Epithelial cell of esophagus (primary cell): ENCODE measurements around the gene GPC5.

ENCODE experiments used
- DNase-seq: peaks from one replicate; pipeline ENCODE4 v3.0.0; 2010; ENCODE audit warnings: low read depth
- H3K4me3 ChIP-seq: 2 replicates; pipeline ENCODE4 v1.5.1; 2011; ENCODE audit warnings: mild to moderate bottlenecking, low read length, control low read depth
- TF ChIP-seq, protein P1 (sequence below): IDR thresholded peaks from 2 replicates; pipeline ENCODE4 v1.5.1; 2011; ENCODE audit warnings: low read depth, mild to moderate bottlenecking, low read length, control low read depth, inconsistent platforms; ENCODE audit not compliant: insufficient read depth; ENCODE audit errors: missing control alignments

The GPC5 gene

DNA sequence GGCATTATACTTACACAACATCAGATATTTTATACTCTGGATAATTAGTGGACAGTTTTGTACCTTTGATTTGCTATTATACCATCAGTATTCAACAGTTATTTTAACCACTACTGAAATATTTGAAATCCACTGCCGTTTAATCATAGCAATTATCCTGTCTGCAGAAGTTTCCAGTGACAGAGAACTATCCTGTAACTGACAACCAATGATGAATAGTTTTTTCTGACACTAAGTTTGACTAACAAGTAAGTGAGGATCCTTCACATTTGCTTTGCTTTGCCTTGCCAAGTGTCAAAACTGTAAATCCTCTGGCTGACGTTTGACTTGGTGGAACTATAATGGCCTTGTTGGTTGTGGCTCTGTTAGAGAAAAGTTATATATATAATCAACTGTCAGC, 410.7 kb downstream of the GPC5 start:
- H3K4me3 ChIP-seq = no peak overlapping the region
- TF ChIP-seq, protein P1, sequence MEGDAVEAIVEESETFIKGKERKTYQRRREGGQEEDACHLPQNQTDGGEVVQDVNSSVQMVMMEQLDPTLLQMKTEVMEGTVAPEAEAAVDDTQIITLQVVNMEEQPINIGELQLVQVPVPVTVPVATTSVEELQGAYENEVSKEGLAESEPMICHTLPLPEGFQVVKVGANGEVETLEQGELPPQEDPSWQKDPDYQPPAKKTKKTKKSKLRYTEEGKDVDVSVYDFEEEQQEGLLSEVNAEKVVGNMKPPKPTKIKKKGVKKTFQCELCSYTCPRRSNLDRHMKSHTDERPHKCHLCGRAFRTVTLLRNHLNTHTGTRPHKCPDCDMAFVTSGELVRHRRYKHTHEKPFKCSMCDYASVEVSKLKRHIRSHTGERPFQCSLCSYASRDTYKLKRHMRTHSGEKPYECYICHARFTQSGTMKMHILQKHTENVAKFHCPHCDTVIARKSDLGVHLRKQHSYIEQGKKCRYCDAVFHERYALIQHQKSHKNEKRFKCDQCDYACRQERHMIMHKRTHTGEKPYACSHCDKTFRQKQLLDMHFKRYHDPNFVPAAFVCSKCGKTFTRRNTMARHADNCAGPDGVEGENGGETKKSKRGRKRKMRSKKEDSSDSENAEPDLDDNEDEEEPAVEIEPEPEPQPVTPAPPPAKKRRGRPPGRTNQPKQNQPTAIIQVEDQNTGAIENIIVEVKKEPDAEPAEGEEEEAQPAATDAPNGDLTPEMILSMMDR = no peak
- DNase-seq = no peak

DNA sequence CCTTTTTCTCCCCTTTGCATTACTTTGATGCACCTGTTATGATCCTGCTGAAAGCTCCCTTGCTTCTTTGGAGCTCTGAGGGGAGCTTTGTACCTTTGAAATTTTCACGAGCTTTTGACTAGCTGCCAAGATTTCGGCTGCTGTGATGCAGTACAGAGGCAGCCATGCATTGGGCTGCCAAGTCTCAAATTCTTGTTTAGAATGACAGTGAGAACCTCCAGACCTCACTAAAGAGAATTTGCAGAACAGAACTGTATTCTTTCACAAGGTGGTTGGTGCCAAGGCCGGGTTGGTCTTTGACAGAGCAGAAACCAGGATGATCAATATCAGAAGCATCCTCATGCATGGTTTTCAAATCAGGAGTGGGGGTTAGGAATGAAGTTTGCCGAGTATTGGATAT, 414.8 kb downstream of the GPC5 start:
- H3K4me3 ChIP-seq = no peak overlapping the region
- TF ChIP-seq, protein P1 = no peak
- DNase-seq = no peak

DNA sequence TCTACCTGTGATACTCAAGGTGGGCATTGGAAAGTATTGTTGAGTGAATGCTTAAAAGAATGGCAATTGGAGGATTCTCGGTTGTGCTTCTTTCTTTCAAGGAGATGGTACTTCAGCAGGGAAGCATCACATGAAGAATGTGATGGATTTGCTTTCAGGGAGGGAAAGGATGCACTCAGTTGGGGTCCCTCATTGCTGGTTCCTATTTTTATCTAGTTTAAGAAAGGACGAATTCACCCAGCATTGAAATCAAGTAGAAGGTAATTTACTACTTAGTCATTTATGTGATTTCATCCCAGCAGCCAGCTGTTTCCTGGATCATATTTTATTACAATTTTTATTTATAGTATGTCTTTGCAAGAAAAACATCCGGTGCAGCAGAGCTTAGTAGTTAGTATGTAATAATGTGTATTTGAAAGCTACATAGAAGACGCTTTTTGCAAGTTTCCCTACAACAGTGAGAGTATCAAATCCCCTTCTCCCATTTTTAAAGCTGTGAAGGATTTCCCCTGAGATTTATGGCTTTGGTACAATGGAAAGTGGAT, 417.9 kb downstream of the GPC5 start:
- TF ChIP-seq, protein P1 = no peak

DNA sequence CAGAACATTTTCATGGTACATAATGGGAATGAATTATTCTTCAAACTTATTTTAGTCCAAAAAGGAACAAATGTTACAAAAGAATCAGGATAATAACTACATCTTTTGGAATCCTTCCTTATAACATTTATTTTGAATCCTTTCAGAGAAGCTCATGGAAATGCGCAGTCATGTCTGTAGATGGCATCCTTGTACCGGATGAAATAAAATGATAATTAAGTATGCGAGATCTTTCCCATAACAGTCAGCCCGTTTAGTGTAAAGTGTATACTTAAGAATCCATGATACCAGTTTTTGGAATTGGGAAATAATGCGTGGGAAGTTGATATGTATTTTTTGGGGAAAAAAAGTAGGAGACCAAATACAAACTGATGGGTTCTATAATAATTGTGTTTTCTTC, 418.8 kb downstream of the GPC5 start:
- no peak for DNase-seq
- no peak overlapping the region for H3K4me3 ChIP-seq
- TF ChIP-seq, protein P1 = no peak

More for the DNA sequence above, 417.9 kb downstream of the GPC5 start:
- H3K4me3 ChIP-seq = no peak overlapping the region
- DNase-seq = no peak

DNA sequence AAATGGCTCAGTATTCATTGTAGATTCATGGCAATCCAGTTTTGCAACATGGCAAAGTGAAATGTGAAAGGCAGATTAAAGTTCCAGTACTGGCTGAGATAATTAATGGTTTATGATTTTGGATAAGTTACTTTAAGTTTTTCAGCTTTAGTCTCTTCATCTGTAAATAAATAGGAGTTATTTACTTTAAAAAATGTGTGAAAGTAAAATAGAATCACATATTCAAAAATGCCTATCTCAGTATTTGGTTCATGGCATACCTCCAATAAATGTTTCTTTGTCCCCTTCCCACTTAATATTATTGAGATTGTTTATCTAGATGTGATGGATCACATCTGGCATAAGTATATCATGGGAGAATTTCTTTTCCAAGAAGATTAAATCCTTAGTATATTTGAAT, 426.0 kb downstream of the GPC5 start:
- TF ChIP-seq, protein P1 = no peak
- H3K4me3 ChIP-seq = no peak overlapping the region
- no peak for DNase-seq

DNA sequence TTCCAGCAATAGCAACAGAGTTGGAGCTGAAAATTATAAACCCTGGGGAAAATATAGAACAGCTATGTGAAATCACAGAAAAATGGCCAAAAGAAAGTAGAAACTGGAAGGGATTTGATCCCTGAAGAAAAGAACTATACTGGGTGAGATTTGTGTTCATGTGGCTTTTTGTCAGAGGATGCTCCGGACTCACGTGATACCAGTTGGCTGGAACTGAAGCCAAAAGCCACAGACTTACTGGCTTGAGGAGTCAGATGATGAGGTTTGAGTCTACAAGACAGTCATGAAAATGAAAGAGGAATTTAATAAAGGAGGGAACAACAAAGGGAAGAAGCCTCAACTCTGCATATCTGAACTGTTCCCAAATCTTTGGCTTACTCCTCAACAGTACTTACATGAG, 427.1 kb downstream of the GPC5 start:
- TF ChIP-seq, protein P1 = no peak
- no peak for DNase-seq
- H3K4me3 ChIP-seq = no peak overlapping the region

DNA sequence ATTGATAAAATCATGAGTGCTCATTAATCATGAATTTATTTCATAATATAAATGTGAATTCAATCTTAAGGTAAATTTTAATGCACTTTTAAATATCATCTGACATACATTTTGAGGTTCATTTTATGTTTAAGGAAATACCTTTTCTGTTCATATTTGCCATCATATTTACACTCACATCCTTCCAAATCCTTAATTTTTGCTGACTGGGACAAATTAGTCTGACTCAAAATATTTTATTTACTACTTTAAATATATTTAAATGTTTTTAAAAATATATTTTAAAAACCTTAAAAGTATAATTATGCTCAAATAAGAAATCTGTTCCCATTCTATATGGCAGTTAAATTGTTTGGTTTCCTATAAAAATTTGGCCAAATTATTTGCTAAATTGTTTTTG, 438.1 kb downstream of the GPC5 start:
- no peak overlapping the region for H3K4me3 ChIP-seq
- TF ChIP-seq, protein P1 = no peak
- DNase-seq = no peak
